ENCODE results near the gene TSHZ3.

GRCh38 chr19:31260171-31260933, 88.9 kb downstream of the TSHZ3 start:
- TF ChIP-seq CTCF (IDR thresholded peaks at IDR 0.05 in 2 of 3, conservative IDR thresholded peaks at IDR 0.05 in 1 of 3; ENCODE audit: insufficient read depth in 2 of 3, low read depth in 1 of 3, low read length in 3 of 3) (no peak), JUND (IDR thresholded peaks at IDR 0.05; ENCODE audit: borderline replicate concordance, low read depth, low read length) (no peak), JUND (tag; IDR thresholded peaks at IDR 0.05; ENCODE audit: borderline replicate concordance, low read depth, low read length) (no peak), TFE3 (CRISPR knock-in tag; IDR thresholded peaks at IDR 0.05) (no peak), NFE2L1 (tag; IDR thresholded peaks at IDR 0.05; ENCODE audit: borderline replicate concordance, low read depth) (no peak), MAZ (CRISPR knock-in tag; conservative IDR thresholded peaks at IDR 0.05 in 1 of 2, IDR thresholded peaks at IDR 0.05 in 1 of 2) (no peak), TAF1 (IDR thresholded peaks at IDR 0.05; ENCODE audit: control insufficient read depth, extremely low read depth, insufficient read depth, low read length, severe bottlenecking) (no peak), MAFG (tag; conservative IDR thresholded peaks at IDR 0.05) (no peak), ZBTB8A (IDR thresholded peaks at IDR 0.05; ENCODE audit: partially characterized antibody) (no peak), POLR3A (IDR thresholded peaks at IDR 0.05; ENCODE audit: borderline replicate concordance, extremely low read depth, insufficient read depth, insufficient read length) (no peak), SMARCB1 (IDR thresholded peaks at IDR 0.05; ENCODE audit: insufficient read length, low read depth) (no peak)

All from K562 (cell line).